Measurements from ENCODE around the gene TMEM150A.
"Not testable (repeated sequence)": the region's sequence is repeated elsewhere in the genome, so short reads cannot be mapped to it uniquely, and the experiment has no call there.

TMEM150A gene, protein sequence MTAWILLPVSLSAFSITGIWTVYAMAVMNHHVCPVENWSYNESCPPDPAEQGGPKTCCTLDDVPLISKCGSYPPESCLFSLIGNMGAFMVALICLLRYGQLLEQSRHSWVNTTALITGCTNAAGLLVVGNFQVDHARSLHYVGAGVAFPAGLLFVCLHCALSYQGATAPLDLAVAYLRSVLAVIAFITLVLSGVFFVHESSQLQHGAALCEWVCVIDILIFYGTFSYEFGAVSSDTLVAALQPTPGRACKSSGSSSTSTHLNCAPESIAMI

DNA sequence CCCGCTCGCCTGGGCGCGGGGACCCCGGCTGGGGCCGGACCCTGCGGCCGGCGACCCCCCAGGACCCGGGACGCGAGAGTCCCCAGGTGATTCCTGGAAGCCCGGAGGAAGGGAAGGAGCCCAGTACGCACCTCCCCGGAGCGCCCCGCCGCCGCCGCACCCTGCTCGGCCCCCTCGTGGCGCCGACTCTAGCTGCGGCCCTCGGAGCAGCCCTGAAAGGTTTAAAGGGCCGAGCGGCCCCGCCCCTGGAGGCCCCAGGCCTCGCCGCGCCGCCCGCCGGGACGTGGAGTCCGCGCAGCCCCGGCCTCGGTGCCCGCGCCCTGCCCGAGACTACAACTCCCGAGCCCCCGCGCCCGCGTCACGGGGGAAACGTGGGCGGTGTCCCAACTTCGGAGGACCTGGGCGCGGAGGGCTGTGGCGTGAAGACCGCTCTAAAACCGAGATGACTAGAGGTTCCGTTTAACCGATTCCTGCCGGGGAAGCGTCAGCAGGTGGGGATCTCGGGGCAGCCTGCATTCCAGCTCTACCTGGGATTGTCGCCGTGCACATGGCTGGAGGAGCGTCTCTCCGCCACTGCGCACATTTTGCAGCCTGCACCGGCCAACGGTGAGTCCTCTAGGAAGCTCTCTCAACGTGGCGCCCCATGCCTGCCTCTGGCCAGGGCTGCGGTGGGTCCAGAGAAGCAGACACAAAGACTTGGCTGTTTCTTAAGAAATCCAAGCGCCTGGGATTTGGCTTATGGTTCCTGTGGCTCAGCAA lies at the start of gene TMEM150A:
Gene TMEM150A, minus strand, starts transcription at position 223 of the 759 bp plus-strand sequence. CDS start 750 bp downstream, outside the sequence.
- peak; percentile 49 to 96 (median 85) for DNase-seq

DNA sequence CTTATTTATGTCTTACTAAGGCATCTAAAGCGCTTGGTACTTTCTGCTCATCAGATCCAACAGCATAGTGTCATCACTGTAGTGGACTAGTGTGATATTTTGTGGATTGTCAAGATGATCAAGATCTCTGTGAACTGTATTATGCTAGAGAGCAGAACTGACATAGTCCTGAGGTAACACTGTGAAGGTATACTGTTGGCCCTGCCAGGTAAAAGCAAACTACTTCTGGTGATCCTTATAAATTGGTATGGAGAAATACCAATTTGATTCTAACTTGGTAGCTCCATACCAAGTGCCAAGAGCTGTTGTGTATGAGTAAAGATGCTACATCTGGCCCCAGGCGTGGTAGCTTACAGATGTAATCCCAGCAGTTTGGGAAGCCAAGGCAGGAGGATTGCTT lies 49.6 kb upstream of the TMEM150A start:
- DNase-seq = no peak

DNA sequence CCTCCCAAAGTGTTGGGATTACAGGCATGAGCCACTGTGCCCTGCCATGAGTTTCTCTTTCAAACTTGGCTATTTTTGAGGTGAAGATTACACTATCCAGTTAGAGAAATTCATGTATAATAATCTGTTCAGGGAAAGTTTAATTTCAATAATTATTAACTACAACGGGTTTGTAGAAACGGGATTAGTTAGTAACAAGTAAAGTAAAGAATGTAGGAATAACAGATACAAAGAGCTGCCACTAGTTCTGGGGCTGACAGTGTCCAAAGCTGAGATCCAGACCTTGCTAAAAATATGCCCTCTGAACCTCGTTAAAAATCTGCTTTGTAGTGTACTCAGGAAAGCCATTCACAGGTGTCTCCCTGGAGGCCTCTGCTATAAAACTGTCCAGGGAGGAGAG lies 48.6 kb upstream of the TMEM150A start:
- DNase-seq = no peak

DNA sequence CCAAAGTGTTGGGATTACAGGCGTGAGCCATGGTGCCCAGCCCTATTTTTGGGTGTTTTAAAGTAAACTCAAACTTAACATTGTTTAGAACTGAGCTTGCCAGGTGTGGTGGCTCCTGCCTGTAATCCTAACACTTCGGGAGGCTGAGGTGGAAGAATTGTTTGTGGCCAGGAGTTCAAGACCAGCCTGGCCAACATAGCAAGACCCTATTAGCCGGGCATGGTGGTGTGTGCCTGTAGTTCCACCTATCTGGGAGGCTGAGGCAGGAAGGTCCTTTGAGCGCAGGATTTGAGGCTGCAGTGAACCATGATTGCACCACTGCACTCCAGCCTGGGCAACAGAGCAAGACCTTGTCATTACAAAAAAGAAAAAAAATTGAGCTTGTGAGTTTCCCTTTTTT lies 48.0 kb upstream of the TMEM150A start:
- DNase-seq = no peak

DNA sequence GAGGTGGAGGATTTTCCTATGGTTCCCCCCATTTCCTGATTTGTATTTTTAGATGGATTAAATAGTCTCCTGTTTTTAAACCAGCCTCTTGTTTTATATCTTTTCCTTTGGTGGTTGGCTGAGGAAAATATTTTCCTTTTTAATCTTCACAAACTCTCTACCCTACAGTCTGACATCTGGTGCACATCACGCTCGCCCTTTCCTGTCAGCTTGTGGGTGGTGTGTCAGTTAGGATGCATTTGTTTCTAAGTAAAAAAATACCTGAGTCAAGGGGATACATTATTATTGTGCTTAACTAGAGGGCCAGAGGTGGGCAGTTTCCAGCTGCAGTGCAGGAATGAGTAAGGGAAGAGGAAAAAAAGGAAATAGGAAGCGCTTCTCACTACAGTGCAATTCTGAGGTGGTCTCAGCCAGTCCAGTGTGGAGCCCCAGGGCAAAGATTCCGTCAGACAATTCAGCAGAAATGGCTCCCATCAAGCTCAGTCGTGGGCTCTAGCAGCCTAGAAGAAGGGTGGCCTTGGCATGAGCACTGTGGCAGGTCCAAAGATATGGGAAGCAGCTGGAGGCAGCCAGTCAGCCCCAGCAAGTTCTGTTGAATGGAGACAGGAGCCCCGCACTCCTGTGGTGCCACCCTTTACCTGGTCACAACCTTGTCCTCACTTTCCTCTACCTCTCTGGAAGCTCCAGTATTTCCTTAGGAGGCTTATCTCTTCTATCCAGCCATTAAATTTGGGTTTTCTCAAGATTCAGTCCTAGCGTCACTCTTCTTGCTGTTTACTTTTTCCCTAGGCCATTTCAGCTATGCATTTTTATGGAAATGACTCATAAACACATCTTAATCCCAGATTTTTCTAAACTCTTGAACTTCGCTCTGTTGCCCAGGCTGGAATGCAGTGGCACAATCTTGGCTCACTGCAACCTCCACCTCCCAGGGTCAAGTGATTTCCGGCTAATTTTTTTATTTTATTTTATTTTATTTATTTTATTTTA lies 47.0 kb upstream of the TMEM150A start:
- no peak for DNase-seq

DNA sequence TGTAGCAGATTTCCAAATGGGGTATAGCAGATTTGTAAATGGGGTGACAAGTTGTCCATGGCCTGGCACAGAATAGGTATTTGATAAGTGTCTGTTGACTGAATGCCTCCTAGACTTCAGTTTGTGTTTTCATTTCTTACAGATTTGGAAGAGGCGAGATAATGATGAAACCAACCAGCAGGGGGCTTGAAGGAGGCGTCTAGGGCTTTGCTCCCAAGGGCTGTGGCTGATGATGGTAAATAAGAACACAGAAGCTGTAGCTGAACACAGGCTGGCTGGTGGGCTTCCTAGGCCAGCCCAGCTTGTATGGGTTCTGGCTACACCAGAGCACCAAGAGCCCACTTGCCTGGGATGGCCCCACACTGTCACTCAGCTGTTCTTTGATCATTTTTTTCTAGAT lies 46.1 kb upstream of the TMEM150A start:
- peak in 1 of 56 donors; percentile 26 for DNase-seq

DNA sequence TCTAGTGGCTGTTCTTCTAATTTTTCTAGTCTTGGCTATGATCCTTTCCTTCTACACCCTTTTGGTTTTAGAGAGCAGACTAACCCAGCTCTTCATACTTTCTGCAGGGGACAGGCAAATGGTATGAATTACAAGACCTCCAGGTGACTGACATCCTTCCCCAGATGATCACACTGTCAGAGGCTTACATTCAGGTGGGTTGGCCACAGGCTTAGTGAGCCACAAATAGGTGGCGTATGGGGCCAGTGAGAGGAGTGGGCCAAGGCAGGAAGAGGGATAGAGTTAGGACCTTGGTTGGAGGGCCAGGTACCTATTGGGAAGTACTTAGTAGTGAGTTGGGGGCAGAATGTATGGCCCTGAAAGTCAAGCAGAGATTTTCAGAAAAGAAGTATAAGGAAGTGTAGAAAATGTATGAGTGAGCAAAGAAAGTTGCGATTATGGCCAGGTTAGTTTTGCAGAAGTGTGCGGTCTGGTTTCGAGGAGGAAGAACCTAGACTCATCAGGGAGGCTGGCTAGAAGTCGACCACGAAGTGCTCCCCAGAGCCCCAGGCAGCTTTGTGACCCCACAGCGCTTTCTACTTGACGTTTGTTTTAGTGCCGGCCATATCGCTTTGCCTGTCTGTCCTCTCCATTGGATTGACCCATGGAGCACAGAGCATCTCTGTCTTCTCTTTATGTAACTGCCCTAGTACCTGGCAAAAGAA lies 45.5 kb upstream of the TMEM150A start:
- peak in 1 of 56 donors; percentile 8 for DNase-seq

DNA sequence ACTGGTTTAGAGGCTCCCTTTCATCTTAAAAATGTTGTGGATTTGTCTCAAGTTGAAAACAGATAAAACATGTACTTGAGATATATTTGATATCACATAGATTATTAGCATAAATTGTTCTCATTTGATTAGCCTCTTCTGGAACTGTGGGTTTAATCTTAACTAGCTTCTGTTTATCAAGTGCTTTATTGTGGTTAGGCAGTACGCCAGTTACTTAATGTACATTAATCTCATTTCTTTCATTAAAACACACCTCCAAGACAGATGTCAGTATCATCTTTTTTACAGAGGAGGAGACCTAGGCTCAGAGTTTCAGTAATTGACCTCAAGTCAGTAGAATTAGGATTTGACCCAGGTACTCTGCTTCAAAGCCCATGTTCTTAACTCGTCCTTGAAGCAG lies 43.7 kb upstream of the TMEM150A start:
- DNase-seq = no peak

DNA sequence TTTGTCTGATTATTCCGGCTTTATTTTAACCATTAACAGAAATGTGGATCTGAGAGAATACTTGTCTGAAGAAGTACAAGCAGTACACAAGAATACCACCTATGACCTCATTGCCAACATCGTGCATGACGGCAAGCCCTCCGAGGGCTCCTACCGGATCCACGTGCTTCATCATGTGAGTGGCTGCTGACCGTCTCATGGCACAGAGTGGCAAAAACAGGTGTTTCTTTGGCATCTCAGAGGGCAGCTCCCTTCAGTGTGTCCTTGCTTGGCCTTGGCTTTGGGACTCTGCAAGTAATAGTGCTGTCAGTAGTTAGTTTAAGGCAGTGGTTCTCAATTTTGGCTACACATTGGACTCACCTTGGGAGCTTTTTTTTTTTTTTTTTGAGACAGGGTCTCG lies 42.4 kb upstream of the TMEM150A start:
- DNase-seq = no peak

DNA sequence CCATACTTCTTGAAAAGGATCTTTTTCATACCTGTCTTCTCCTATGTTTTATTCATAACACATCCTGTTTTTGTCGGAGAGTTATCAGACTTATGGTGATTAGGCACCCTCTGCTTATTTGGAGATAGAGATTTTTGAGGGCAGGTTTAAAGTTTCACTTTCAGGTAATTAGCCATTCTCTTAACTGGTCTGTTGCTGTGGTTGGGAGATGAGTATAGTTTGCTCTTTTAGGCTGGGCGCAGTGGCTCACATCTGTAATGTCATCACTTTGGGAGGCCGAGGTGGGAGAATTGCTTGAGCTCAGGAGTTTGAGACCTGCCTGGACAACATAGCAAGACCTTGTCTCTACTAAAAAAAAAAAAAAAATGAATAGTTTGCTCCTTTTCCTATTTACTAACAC lies 40.2 kb upstream of the TMEM150A start:
- DNase-seq = no peak

DNA sequence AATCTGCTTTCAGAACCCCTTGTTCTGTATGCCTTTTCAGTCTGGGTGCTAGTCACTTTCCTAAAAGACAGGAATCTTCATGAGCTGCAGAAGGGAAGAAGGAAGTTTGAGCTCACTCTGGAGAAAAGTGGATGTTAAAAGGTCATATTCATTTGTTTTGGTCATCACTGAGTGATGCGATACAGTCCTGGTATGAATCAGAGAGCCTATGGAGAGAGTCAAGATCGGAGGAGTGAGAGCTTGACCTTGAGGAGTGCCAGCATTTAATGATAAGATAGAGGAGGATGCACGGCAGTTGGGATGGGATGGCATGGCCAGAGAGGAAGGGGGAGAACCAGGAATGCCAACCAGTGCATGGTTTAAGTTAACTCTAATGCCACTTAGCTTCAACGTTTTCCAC lies 33.1 kb upstream of the TMEM150A start:
- no peak for DNase-seq

DNA sequence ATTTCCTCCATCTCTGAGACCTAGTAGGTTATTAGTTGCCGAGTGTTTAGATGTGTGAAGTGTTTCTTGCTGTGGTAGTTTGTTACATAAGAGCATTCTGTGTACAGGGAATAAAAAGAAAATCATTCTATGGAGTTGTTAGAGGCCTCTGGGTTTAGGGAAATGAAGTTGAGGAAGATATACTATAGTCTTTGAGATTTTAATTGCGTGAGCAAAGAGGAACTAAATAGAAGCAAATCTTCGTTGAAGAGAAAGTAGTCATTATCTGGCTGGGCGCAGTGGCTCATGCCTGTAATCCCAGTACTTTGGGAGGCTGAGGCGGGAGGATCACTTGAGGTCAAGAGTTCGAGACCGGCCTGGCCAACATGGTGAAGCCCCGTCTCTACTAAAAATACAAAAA lies 32.5 kb upstream of the TMEM150A start:
- no peak for DNase-seq

DNA sequence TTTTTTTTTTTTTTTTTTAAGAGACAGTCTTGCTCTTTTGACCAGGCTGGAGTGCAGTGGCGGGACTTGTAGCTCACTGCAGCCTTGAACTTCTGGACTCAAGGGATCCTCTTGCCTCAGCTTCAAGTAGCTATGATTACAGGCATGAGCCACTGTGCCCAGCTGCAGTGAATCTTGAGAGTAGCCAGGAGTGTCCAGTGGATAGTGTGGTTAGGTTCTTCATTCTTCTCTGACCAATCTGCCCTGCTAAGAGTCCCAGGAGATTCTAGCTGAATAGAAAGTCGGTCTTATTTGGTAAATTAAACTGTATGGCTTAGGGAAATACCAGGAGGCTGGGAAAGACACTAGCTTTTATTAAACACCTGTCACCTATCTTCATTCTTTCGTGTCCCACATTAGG lies 28.8 kb upstream of the TMEM150A start:
- no peak for DNase-seq

DNA sequence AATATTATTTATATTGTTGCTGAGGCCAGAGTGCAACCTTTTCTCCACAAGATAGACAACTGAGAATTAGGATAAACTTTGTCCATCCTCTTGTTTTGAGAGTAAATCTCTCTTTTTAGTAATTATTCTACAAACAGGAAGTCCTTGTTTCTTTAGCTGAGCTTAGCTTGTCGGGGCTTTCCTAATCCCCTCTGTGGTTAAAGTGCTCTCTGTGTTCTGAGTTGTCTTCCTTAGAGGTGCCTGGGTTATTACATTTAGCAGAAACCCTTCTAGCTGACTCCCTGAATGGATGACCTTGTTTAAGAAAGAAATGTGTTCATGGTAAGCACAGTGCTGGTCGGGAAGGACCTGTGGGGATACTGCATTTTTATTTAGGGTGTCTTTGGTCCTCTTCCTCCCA lies 26.2 kb upstream of the TMEM150A start:
- DNase-seq = no peak

DNA sequence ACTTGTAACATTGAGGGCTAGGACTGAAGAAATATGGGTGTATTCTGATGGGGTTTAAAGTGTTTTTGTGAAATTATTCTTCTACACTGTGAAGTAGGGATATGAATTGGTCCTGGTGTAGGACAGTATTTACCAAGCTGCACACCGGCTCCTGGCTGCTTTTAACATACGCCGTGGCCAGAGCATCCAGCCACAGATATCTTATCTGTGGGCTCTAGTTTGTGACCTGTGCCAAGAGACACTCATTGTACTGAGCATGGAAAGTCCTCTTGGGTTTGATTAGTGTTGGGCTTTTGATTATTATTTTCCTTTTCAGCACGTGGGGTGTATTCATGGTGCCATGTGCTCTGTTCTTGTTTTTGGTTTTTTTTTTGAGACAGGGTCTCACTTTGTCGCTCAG lies 21.5 kb upstream of the TMEM150A start:
- DNase-seq = no peak

DNA sequence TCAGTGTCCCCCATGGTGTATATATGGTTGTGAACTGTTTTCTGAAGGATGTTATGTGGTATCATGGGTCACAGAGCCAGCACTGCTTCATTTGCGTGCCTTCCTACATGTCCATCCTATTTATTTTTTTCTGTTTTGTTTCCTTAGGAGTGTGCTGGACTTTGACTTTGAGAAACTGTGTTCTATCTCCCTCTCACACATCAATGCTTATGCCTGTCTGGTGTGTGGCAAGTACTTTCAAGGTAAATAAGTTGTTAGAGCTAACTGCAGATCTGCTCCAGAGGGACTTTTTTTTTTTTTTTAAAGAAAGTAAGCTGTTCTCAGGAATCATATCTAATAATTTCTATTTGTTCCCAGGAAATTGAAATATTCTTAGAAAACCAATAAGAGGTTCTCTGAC lies 18.8 kb upstream of the TMEM150A start:
- DNase-seq = no peak

DNA sequence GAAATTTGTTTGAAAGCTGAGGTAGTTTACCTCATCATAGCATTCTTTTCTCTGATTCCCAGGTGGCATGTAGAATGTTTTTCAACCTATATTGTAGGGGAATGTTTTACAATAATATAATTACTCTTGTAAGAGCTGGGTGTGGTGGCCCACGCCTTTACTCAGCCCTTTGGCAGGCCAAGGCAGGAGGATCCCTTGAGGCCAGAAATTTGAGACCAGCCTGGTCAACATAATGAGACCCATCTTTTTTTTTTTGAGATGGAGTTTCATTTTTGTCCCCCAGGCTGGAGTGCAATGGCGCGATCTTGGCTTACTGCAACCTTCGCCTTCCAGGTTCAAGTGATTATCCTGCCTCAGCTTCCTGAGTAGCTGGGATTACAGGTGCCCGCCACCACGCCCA lies 17.1 kb upstream of the TMEM150A start:
- no peak for DNase-seq

DNA sequence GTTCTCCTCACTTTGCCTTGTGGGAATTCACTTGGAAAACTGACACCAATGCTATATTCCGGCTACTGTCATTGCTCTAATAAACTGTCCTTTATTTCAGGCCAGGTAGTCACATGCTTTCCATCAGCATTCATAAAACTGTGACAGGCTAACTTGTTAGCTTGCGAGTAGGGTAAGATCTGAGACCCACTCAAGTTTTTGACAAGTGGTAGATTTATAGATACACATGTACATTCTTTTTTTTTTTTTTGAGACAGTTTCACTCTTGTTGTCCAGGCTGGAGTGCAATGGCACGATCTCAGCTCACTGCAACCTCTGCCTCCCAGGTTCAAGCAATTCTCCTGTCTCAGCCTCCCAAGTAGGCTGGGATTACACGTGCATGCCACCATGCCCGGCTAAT lies 15.2 kb upstream of the TMEM150A start:
- DNase-seq = not testable (repeated sequence)

DNA sequence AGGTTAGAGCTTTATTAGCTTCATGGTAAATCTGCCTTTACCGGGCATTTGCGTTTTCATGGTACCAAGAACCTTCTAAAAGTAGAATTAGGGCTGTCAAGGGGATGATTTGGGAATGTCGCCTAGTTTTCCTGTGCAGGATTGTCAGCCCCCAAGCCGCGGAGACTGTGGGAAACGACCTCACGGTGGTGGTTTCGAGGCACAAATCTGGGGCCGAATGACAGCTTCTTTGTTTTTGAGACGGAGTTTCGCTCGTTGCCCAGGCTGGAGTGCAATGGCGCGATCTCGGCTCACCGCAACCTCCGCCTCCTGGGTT lies 12.9 kb upstream of the TMEM150A start:
- DNase-seq = no peak

DNA sequence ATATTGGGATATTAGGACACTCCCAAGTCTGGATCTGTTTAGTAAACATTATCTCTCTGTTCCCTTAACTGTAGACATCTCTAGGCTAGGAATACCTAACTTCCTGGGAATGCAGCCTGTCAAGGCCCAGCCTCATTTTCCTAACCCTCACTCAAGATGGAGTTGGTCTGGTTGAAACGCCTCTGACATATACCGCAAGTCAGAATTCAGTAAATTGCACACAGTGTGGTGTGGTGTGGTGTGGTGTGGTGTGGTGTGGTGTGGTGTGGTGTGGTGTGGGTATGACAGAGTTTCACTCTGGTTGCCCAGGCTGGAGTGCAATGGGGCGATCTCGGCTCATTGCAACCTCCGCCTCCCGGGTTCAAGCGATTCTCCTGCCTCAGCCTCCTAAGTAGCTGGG lies 12.3 kb upstream of the TMEM150A start:
- DNase-seq = not testable (repeated sequence)

Measured in amygdala (tissue), 56 donors.